IPS DF 19.7 (cell line): ENCODE data around the gene TCF3.

Experiments used
- DNase-seq: peaks from one replicate; pipeline ENCODE4 v3.0.0-alpha.2; 2013; ENCODE audit warnings: low read depth, low spot score

Gene TCF3

DNA sequence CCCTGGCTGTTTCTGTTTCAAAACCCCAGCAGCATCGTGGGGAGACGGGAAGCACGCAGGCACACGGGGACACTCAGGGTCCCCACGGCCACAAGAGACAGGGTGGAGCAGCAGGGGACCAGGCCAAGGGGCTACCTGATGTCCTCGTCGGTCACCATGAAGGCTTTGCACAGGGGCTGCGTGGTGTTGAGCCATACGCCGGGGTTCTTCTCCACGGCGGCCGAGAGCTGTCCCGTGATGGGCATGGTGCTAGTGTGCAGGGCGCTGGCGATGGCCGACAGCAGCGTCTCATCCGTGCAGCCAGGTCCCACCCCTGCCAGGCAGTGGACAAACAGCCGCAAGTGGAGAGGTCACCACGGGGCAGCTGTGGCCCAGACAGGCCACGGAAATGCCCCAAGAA, 71.5 kb downstream of the TCF3 start:
- no peak for DNase-seq

DNA sequence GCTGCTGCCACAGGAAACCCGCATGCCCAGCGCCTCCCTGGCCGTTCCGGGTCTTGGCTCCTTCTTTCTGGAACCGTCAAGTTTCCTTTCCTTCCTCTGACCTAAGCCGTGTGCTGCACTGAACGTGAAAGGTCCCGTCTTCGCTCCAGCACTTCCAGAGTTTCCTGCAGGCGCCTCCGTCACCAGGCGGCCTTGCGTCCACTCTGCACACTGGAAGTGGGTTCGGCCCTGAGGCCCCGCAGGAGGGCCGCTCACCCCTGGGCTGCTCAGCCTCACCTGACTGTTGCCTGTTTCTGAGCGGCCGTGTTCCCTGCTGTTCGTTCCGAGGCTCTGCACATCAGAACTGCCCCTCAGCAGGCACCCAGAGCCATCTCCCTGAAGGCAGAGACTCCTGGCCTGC, 72.0 kb downstream of the TCF3 start:
- DNase-seq, result no peak

DNA sequence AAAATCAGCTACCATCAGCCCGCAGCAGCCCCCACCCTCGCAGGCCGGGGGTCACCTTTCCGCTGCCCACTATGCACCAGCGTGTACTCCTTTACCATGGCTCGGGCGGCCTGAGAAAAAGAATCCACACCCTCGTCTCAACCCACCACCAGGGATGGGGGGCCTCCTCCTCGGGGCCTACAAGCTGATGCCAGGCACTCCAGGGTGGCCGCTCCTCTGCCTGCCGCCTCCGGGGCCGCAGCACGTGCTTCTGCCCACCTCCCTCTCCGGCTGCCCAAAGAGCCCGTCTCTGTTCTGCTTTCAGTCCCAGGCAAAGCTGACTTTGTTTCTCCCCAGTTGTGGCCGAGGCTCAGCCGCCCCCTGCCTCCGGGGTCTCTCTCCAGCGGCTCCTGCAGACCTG, 73.2 kb downstream of the TCF3 start:
- DNase-seq, result no peak

DNA sequence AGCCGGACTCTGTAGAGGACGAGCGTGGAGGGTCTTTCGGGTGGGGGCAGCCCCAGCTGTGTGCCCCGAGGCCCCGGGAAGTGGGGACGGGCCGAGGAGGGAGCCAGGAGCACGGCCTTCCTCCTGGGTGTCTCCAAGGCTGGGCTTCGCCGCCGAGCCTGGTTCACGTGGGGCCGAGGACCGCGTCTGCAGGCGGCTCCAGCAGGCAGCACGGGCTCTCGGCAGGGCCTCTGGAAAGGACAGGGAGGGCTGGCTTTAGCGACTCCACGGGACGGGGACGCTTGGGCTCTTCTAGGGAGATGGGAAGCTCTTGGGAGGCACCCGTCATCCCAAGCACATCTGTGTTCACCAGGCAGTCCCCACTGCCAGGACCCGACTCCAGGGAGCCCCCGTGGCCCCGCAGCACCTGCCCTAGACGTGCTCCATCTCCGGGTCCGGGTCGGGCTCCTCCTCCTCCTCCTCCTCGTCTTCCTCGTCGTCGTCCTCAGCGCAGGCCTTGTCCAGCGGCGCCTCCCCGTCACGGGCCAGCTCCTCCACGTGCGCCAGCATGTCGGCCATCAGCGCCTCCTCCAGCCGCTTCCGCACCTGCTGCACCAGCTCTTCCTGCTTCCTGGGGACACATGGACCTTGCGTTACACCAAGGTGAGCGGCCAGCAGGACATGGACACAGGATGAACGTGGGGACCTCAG, 74.3 kb downstream of the TCF3 start:
- no peak for DNase-seq

DNA sequence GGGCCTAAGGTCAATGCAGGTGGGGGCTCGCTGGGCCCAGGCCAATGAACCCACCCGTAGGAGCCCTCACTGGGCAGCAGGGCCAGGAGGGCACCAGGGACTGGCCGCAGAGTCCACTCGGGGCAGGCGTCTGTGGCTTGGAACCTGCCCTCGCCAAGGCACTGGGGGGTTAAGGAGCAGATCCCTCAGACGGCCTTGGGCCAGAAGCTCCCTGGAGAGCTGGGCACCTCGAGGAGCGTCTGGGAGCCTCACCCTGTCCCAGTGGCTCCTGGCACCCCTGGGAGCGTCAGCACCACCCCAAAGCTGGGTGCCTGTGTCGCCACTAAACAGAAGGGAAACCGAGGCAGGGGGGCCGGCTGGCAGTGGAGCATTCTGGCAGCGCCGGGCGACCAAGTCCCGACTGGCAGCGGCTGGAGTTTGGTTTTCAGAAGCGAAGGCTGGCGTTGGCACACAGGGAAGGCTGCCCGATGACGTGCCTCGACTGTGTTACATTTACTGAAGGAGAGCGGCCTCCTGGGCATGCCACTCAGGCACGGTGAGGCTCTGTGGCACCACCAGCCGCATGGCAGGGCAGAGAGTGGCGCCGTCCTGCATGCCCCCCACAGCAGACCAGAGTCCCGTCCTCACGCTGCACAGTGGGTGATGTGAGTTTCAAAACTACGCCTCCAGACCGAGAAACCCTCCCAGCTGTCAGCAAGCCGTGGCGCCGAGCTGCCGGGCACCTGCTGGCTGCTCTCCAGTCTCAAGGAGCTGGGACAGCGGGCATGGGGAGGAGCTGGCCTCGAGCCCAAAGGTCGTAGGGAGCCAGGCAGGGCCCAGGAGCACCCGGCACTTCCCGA, 75.1 kb downstream of the TCF3 start:
- DNase-seq, result no peak

DNA sequence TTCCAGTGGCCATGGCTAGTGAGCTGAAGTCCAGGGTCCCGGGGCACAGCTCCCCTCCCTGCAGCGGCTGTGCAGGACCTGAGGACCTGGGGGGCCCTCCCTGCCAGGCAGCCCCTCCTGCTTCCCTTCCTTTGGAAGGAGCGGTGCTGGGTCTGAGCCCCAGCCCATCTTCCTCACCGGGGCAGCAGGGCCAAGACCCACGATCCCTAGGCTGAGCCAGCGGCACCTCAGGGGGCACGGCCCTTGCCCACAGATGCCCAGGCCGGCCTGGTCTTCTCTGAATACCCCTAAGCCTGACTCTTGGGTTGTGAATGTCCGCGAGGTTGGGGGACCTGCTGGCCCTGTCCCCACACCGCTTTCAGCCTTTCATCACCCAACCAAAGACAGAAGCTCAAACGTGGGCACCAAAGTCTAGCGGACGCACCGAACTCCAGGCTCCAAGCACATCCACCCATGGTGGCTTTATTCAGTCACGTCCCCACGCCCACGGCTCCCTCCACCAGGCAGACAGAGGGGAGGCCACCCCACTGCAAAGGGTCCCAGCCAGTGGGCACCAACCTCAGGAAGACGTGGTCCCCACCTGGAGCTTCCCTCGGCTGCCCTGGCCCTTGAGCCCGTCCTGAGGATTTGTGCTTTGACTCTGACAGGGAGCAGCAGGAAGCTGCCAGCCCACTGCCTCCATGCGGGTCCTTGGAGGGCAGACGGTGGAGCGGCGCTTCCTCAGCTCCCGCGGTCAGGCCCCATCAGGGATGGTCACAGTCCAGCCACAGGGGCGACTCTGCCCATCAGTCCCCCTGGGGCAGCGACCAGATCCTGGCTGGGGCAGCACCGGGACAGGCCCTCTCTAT, 75.9 kb downstream of the TCF3 start:
- no peak for DNase-seq

DNA sequence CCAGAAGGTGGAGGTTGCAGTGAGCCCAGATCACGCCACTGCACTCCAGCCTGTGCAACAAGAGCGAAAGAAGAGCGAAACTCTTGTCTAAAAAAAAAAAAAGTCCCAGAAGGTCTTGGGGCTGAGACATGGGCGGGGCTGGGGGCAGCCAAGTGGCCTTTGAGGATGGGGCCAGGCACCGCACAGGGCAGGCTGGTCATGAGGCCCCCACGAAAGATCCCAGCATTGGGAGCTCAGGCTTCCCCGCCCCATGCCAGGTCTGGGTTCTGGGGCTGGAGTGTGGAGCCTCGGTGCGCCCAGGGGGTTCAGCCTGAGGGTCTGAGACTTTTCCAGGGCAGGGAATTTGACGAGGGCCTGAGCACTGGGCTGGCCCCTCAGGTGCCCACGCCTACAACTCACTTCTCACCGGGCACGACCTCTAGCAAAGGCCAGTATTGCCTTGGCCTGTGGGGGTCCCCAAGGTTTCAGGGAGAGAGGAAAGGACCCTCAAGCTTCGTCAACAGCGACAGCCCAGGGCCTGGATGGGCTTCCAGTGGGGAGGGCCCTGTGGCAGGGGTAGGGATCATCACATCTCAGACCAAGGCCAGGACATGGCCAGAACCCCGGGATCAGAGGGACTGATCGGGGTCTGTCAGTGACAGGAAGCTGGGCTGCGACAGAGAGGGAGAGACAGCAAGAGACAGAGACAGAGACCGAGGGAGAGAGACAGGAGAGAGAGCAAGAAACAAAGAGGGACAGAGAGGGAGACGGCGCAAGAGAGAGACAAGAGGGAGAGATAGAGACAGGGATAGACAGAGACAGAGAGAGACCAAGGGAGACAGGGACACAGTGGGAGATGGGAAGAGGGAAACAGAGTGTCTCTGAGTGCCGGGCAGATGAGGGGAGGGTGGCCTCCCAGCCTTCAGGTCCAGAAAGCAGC, 76.8 kb downstream of the TCF3 start:
- no peak for DNase-seq

DNA sequence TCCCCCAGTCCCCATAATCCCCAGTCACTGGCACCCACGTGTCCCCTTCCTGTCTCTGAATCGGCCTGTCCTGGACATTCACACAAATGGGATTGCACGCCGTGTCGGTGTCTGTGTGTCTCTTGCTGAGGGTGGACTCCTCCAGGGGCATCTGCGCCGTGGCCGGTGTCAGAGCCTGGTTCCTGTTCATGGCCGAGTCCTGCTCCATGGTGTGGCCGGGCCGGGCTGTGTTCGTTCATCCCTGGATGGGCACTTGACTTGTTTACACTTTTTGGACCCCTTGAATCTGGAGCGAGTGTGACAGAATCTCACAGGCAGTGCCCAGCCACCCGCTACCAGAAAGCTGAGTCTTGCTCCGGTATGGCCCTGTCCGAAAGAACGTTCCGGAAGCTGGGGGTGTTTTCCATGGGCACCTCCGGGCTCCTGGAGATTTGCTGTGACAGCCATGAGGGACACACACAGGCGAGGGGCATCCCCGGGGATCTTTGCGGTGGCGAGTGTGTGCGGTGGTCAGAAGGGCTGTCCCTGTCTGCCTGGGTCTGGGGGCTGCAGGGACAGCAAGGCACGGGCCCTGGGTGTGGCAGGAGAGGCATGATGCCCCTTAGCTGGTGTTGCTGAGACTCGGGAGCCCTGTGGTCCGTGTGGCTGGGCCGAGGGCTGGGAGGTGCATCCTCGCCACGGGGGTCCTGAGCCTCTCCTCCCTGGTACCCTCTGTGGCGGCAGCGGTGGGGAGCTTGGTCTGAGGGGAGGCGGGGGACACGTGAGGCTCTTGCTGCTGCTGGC, 77.9 kb downstream of the TCF3 start:
- no peak for DNase-seq

DNA sequence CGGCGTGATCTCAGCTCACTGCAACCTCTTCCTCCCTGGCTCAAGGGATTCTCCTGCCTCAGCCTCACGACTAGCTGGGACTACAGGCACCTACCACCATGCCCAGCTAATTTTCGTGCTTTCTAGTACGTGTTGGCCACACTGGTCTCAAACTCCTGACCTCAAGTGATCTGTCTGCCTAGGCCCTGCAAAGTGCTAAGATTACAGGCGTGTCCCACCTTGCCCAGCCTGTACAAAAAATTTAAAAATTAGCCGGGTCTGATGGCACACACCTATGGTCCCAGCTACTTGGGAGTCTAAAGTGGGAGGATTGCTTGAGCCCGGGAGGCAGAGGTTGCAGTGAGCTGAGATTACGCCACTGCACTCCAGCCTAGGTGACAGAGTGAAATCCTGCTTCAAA, 79.6 kb downstream of the TCF3 start:
- DNase-seq, result no peak

DNA sequence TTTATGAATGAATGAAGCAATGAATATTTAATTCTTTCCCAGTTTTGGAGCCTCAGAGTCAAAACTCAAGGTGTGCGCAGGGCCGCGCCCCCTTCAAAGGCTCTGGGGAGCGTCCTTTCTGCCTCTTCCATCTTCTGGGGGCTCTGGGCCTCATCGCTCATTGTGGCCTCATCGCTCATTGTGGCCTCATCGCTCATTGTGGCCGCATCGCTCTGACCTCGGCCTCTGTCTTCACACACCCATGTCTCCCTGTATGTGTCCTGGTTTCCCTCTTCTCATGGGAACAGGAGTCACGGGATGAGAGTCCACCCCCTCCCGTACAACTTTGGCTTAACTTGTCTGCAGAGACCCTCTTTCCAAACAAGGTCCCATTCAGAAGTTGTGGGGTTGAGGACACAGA, 81.1 kb downstream of the TCF3 start:
- no peak for DNase-seq

DNA sequence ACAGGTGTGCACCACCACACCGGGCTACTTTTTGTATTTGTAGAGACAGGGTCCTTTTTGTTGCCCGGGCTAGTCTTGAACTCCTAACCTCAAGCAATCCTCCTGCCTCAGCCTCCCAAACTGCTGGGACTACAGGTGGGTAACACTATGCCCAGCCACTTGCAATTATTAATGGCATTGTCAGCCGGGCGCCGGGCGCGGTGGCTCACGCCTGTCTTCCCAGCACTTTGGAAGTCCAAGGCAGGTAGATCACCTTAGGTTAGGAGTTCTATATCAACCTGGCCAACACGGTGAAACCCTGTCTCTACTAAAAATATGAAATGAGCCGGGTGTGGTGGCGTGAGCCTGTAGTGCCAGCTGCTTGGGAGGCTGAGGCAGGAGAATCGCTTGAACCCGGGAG, 81.6 kb downstream of the TCF3 start:
- DNase-seq, result no peak

DNA sequence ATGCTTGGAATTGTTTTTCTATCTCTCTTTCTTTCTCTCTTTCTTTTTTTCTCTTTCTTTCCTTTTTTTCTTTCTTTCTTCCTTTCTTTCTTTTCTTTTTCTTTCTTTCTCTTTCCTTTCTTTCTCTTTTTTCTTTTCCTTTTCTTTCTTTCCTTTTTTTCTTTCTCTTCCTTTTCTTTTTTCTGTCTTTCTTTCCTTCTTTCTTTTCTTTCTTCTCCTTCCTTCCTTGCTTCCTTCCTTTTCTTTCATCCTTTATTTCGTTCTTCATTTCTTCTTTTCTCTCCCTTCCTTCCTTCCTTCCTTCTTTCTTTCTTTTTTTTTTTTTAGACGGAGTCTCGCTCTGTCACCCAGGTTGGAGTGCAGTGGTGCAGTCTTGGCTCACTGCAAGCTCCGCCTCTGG, 82.4 kb downstream of the TCF3 start:
- no peak for DNase-seq

DNA sequence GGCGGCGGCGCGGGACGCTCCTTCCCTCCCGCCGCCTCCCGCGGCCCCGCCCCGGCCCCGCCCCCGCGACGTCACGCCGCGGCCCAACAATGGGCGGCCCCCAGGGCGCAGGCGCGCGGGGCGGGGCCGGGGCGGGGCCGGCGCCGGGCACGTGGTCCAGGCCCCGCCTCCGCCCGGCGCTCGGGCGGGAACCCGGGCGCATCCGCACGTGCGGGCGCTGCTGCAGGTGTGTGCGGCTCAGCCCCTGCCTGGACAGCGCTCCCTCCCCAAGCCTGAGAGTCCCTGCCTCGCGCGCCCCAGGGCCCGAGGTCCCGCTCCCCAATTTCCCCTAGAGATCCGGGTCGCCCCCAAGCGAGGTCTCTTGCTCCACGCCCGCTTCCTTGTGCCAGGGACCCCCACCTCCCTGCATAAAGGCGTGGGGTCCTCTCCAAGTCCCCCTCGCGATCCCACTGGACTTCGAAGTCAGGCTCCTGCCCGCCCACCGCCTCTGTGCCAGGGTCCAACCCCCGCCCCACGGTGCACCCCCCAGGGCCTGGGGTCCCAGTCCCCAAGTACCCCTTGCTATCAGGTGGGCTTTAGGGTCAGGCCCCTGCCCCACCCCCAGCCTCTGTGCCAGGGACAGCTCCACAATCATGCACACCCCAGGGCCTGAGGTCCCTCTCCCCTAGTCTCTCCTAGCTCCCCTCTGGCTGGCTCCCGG, 83.9 kb downstream of the TCF3 start, which contains the start of gene MEX3D:
MEX3D (minus strand) TSS at position 6 of the 700 bp plus-strand sequence. CDS start 267 bp downstream, outside the sequence.
- no peak for DNase-seq

DNA sequence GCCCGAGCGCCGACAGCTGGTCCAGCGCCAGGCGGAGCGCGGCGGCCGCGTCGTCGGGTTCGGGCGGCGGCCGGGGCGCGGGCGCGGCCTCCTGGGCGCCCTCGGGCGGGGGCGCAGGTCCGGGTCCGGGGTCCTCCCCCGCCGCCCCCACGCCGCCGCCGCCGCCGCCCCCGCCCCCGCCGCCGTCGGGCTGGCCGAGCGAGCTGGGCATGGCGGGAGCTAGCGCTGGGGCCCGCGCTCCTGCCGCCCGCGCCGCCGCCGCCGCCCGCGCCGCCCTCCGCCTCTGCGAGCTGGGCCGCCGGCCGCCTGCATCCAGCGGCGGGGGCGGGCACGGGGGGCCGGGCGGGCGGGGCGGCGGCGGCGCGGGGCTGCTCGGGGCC, 84.6 kb downstream of the TCF3 start:
- DNase-seq, result no peak

DNA sequence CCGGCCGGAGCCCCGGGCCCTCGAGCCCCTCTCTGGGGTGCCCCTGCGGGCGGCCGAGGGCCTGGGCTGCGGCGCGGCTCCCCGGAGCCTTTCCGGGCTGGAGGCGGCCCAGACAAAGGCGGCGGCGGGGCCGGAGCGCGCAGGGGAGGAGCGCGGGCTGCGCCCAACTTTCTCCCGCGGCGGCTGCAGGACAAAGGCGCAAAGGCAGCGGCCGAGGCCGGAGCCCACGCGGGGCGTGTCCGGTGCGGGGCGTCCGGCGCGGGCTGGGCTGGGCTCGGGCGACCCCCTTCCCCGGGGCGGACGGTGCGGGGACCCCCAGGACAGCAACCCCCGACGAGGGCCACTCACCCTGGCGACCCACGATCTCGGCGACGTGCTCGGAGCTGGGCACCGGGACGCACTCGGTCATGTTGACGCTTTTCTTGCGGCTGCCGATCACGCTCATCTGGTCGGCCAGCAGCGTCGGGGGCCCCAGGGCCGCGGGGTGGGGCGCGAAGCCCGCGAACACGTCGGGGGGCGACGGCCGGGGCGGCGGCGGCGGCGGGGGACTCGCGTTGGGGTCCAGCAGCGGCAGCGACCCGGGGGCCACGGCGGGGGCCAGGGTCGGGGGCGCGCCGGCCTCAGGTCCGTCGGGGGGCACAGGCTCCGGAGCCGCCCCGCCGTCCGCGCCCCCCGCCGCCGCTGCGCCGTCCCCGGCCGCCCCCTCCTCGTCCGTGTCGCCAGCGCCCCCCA, 85.1 kb downstream of the TCF3 start:
- DNase-seq, result no peak

DNA sequence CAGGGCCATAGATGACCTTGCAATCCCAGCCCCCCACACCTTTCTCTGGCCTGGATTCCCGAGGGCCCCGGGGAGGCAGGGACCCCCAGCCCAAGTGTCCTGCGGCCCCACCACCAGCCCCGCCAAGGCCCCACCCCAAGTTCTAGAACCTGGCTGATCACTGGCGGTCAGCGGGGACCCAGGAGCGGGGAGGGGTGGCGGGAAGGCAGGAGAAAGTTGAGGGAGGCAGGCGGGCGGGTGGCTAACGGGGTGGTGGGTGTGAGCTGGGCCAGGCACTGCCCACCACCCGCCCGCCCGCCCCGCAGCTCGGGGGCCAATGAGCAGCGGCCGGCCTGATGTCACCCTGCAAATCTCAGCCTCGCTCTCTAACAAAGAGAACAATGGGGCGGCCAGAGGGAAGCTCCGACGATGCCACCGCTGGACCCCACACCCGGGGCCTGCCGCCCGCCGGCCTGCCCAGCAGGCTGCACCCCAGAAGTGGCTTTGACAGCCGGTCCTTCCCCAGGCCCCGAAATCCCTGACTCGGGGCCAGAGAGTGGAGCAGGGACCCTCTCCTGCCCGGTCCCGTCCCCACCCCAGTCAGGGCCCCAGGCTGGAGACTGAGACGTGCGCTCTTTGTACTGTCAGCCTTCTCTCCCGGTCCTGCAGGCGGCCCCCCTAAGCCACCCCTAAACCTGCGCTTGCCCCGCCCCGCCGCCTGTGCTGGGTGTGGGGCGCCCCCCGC, 85.9 kb downstream of the TCF3 start:
- no peak for DNase-seq

DNA sequence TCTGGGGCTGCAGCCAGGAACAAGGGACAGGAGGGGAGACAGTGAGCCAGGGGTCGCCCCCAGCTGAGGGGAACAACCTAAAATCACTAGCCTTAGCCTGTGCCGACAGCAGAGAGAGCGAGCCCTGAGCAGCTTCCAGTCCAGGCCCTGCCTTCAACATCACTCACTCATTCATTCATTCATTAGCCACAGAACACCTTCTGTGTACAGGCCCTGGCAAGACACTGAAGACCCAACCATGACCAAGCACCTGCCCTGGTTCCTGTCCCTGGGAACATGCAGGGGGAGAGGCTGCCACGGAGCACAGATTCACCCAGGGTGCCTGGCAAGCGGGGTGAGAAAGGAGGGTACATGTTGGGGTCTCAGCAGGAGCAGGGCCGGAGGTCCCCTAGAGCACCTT, 89.2 kb downstream of the TCF3 start:
- no peak for DNase-seq

DNA sequence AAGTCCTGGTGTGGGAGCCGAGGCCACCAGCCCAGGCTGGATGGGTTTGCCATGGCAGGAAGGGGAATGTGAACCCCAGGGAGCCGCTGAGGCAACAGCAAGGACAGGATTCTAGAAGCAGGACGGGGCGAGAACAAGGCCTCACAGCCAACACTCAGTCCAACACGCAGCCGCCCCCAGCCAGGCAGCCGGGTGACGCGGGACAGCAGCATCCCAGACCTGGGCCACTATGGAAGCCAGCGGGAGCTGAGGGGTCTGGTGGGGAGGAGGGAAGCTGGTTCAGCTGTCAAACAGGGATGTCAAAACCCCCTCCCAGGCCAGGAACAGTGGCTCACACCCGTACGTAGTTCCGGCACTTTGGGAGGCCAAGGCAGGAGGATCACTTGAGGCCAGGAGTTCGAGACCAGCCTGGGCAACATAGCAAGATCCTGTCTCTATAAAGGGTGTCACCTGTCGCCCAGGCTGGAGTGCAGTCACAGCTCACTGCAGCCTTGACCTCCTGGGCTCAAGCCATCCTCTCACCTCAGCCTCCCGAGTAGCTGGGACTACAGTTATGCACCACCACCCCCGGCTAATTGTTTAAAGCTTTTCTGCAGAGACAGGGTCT, 91.1 kb downstream of the TCF3 start:
- DNase-seq, result no peak
